OCI-LY3 (cell line): ENCODE measurements around the gene SCAMP1.

ENCODE experiments used
- H2AFZ ChIP-seq: fragments of 200-600, 300-600 bp; shearing (Covaris generic); 2 replicates; pipeline ENCODE4 v1.6.0; 2014; ENCODE audit warnings: antibody characterized with exemption, low read depth, low read length
- H3K27ac ChIP-seq: fragments of 200-600, 300-600 bp; sonication (generic); 2 replicates; pipeline ENCODE4 v1.5.1; 2014; ENCODE audit warnings: mild to moderate bottlenecking, low read length, moderate library complexity, mixed read lengths
- H3K27me3 ChIP-seq: fragments of 200-600, 300-600 bp; sonication (generic); 2 replicates; pipeline ENCODE4 v1.6.1; 2014; ENCODE audit warnings: low read depth, low read length, mixed read lengths
- H3K36me3 ChIP-seq: fragments of 200-600, 300-600 bp; sonication (generic); replicated peaks from 2 replicates; pipeline ENCODE3; 2014; ENCODE audit warnings: low read depth, low read length, mixed read lengths
- H3K4me1 ChIP-seq: fragments of 300-600, 200-600 bp; sonication (generic); 2 replicates; pipeline ENCODE4 v1.6.1; 2014; ENCODE audit warnings: low read length, mixed read lengths
- H3K4me2 ChIP-seq: fragments of 200-600, 300-600 bp; sonication (generic); 2 replicates; pipeline ENCODE4 v1.6.1; 2014; ENCODE audit warnings: low read length, mixed read lengths
- H3K4me3 ChIP-seq: fragments of 300-600, 200-600 bp; sonication (generic); 2 replicates; pipeline ENCODE4 v1.5.1; 2014; ENCODE audit warnings: antibody characterized with exemption, mild to moderate bottlenecking, low read length, moderate library complexity
- H3K79me2 ChIP-seq: fragments of 300-600, 200-600 bp; shearing (Covaris generic); 2 replicates; pipeline ENCODE4 v1.6.1; 2014; ENCODE audit warnings: mild to moderate bottlenecking, low read length, mixed read lengths
- H3K9ac ChIP-seq: fragments of 300-600, 200-600 bp; shearing (Covaris generic); 2 replicates; pipeline ENCODE4 v1.6.0; 2014; ENCODE audit warnings: mild to moderate bottlenecking, low read length, moderate library complexity
- H3K9me3 ChIP-seq: fragments of 200-600, 300-600 bp; shearing (Covaris generic); 2 replicates; pipeline ENCODE4 v1.6.1; 2014; ENCODE audit warnings: low read length, mixed read lengths; ENCODE audit not compliant: insufficient read depth
- H4K20me1 ChIP-seq: fragments of 200-600, 300-600 bp; sonication (generic); 2 replicates; pipeline ENCODE4 v1.6.1; 2016; ENCODE audit warnings: low read length, mixed read lengths; ENCODE audit not compliant: insufficient read depth
- CTCF ChIP-seq: fragments of 200-600, 300-600 bp; sonication (generic); IDR thresholded peaks from 2 replicates; pipeline ENCODE4 v1.5.1; 2014; ENCODE audit warnings: antibody characterized with exemption, low read length, low read depth
- EZH2phosphoT487 ChIP-seq: fragments of 200-600 bp; shearing (Covaris generic); IDR thresholded peaks from 2 replicates; pipeline ENCODE4 v1.6.1; 2018; ENCODE audit warnings: antibody characterized with exemption, mixed run types, low read depth

Gene SCAMP1

GRCh38 chr5:78505860-78506259, 145.4 kb downstream of the SCAMP1 start:
- no peak overlapping the region for H3K4me2 ChIP-seq
- TF ChIP-seq EZH2phosphoT487 (no peak), CTCF (no peak)
- no peak overlapping the region for H2AFZ ChIP-seq
- H3K36me3 ChIP-seq = no peaks in the 10 kb centered on the region
- H3K27ac ChIP-seq = no peak overlapping the region
- no peaks in the 10 kb centered on the region for H4K20me1 ChIP-seq
- no peak overlapping the region for H3K4me3 ChIP-seq
- no peaks in the 10 kb centered on the region for H3K79me2 ChIP-seq
- H3K9me3 ChIP-seq = no peaks in the 10 kb centered on the region
- H3K9ac ChIP-seq = no peak overlapping the region
- peaks cover 9% of the 10 kb centered on the region; the same call in 1 of the 2 replicates for H3K4me1 ChIP-seq
- H3K27me3 ChIP-seq = peaks cover 15% of the 10 kb centered on the region

- H3K36me3 ChIP-seq = no peaks in the 10 kb centered on the region
- no peak overlapping the region for H3K4me3 ChIP-seq
- no peak overlapping the region for H3K4me2 ChIP-seq
- H3K9ac ChIP-seq = no peak overlapping the region
- no peaks in the 10 kb centered on the region for H3K9me3 ChIP-seq
- no peaks in the 10 kb centered on the region for H3K79me2 ChIP-seq
- no peak for TF ChIP-seq CTCF
- TF ChIP-seq EZH2phosphoT487 = no peak
- peaks cover 15% of the 10 kb centered on the region for H3K27me3 ChIP-seq
- H4K20me1 ChIP-seq = no peaks in the 10 kb centered on the region
- no peak overlapping the region for H2AFZ ChIP-seq
- no peak overlapping the region for H3K27ac ChIP-seq
- peaks cover 9% of the 10 kb centered on the region; the same call in 1 of the 2 replicates for H3K4me1 ChIP-seq
Measured at GRCh38 chr5:78506261-78507024, 146.0 kb downstream of the SCAMP1 start.

- H3K4me3 ChIP-seq = no peak overlapping the region
Measured at GRCh38 chr5:78507531-78507930, 147.1 kb downstream of the SCAMP1 start.

More at GRCh38 chr5:78507531-78507930, 147.1 kb downstream of the SCAMP1 start:
- no peak overlapping the region for H2AFZ ChIP-seq
- no peak for TF ChIP-seq CTCF
- TF ChIP-seq EZH2phosphoT487 = no peak
- H3K36me3 ChIP-seq = no peaks in the 10 kb centered on the region
- no peak overlapping the region for H3K9ac ChIP-seq
- H3K4me1 ChIP-seq = peaks cover 9% of the 10 kb centered on the region; the same call in 1 of the 2 replicates
- H4K20me1 ChIP-seq = no peaks in the 10 kb centered on the region
- H3K27ac ChIP-seq = no peak overlapping the region
- H3K4me2 ChIP-seq = no peak overlapping the region
- H3K79me2 ChIP-seq = no peaks in the 10 kb centered on the region
- H3K9me3 ChIP-seq = no peaks in the 10 kb centered on the region
- H3K27me3 ChIP-seq = peaks cover 13% of the 10 kb centered on the region
